GM10847 (cell line): Measurements from ENCODE around the gene CD160.

Experiments
- POLR2A ChIP-seq: IDR thresholded peaks from 2 replicates; pipeline ENCODE4 v1.6.1; 2011; ENCODE audit not compliant: insufficient read length; ENCODE audit errors: extremely low read depth

The CD160 gene

GRCh38 chr1:145707183-145707867, 12.0 kb upstream of the CD160 start, which contains the start of gene PDZK1:
PDZK1 (minus strand) TSS chr1:145707368; CDS start chr1:145688021, 19,347 bp downstream.
- no peak for TF ChIP-seq POLR2A

- TF ChIP-seq POLR2A: no peak
Observed at GRCh38 chr1:145708063-145708462, 11.2 kb upstream of the CD160 start.

DNA sequence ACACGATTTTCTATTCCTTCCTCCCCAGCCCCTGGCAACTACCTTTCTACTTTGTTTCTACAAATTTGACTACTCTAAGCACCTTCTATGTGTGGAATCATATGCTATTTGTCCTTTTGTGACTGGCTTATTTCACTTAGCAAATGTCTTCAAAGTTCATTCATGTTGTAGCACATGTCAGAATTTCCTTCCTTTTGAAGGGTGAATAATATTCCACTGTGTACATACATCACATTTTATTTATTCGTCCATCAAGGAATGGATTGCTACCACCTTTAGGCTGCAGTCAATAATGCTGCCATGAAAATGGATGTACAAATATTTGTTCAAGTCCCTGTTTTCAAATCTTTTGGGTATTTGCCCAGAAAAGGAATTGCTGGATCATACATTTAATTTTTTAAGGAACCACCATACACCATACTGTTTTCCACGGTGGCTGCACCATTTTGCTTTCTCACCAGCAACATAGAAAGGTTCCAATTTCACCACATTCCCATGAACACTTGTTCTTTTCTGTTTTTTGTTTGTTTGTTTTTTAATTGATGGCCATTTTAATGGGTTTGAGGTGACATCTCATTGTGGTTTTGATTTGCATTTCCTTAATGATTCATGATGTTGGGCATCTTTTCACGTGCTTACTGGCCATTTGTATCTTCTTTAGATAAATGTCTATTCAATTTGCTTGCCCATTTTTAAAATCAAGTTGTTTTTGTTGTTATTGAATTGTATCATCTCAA, 8.8 kb upstream of the CD160 start:
- TF ChIP-seq POLR2A: no peak

DNA sequence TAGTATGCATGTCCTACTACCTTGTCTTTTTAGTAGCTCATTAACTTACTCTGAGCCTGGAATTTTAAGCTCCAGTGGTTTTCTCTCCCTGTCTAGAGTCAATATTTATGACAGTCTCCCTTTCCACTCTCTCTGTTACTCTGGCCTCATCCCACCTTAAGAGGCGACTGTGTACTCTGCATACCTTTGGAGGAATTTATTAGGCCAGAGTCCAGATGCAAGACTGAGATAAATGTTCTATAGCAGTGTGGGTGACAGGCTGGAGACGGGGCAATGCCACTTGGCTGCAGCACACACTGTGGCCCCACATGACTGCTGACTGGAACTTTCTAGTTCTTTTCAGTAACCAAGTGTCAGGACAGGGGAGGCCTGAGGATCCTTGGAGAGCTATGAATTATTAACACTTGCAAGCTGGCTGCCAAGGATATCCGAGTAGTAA, 8.1 kb upstream of the CD160 start:
- TF ChIP-seq POLR2A: no peak

- TF ChIP-seq POLR2A: no peak
Observed at GRCh38 chr1:145714524-145715111, 4.7 kb upstream of the CD160 start.

DNA sequence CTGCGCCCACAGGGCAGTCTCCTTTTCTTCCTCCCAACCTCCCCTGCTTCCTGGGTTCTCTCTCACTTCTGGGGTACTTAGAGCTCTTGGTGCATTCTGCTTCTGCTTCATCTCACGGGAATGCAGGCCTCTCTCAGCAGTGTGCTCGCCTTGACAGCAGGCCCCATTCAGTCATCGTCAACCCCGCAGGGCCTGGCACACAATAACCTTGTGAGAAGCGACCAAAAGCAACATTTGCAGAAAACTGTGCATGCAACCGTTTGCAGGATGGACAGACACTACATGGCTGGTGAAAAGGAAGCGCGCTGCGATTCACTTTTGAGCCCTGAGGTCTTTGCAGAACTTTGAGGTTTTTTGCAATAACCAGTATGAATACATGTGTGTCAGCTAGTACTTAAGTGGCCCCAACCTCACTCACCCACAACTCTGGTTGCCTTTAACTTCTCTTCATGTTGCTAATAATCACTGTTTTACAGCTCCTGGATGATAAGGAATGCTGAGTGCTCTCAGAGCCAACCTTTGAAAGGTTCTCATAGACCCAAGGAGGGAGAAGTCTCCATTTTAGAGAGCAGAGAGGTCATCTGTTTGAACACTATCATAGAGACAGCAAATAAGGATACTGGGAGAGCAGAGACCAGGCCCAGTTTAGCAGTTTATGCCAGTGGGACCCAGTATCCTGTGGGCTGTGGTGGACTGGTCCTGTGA, 2.5 kb upstream of the CD160 start:
- no peak for TF ChIP-seq POLR2A

- TF ChIP-seq POLR2A: no peak
Observed at GRCh38 chr1:145717833-145718232, 1.5 kb upstream of the CD160 start.

DNA sequence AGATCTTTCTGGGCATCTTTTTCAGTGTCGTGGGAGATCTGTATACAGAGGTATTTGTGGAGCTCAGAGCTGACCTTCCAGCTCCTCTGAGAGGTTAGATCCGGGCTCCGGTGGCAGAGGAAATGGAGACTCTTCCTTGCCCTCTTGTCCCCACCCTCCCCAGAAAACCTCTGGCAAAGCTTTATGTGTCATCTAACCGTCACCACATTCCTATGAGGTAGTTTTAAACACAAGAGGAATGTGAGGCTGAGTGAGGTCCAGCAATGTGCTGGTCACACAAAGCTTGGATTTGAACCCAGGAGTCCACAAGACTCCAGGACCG, 1.2 kb downstream of the CD160 start:
- no peak for TF ChIP-seq POLR2A

- TF ChIP-seq POLR2A: no peak
Observed at GRCh38 chr1:145720878-145721671, 1.8 kb downstream of the CD160 start.

GRCh38 chr1:145729196-145729595, 9.9 kb downstream of the CD160 start:
- TF ChIP-seq POLR2A: no peak

GRCh38 chr1:145729666-145730436, 10.6 kb downstream of the CD160 start:
- TF ChIP-seq POLR2A: no peak

GRCh38 chr1:145730467-145730866, 11.2 kb downstream of the CD160 start:
- no peak for TF ChIP-seq POLR2A

GRCh38 chr1:145730900-145731299, 11.6 kb downstream of the CD160 start:
- no peak for TF ChIP-seq POLR2A

GRCh38 chr1:145736191-145736590, 16.9 kb downstream of the CD160 start:
- TF ChIP-seq POLR2A: no peak
